Nephron progenitor cell (in vitro differentiated cells): Measurements from ENCODE around the gene FAM234A.

Experiments used
- DNase-seq: peaks from one replicate; pipeline ENCODE4 v3.0.0; 2021
- H3K27ac Mint-ChIP-seq: 2 replicates; pipeline ENCODE4 v1.8.0; 2021; ENCODE audit warnings: mild to moderate bottlenecking, moderate library complexity, mixed read lengths
- H3K27me3 Mint-ChIP-seq: 2 replicates; pipeline ENCODE4 v1.8.0; 2021; ENCODE audit warnings: mild to moderate bottlenecking, low read depth, mixed read lengths; ENCODE audit not compliant: poor library complexity
- H3K36me3 Mint-ChIP-seq: 2 replicates; pipeline ENCODE4 v1.8.0; 2021; ENCODE audit warnings: low read depth, mixed read lengths
- H3K4me1 Mint-ChIP-seq: 2 replicates; pipeline ENCODE4 v1.8.0; 2021; ENCODE audit warnings: mixed read lengths
- H3K4me3 Mint-ChIP-seq: 2 replicates; pipeline ENCODE4 v1.8.0; 2021; ENCODE audit warnings: mild to moderate bottlenecking, moderate library complexity, mixed read lengths
- H3K9me3 Mint-ChIP-seq: 2 replicates; pipeline ENCODE4 v1.8.0; 2021; ENCODE audit warnings: mild to moderate bottlenecking, moderate library complexity, mixed read lengths
- TF ChIP-seq, protein P1 (sequence below): fragments of 200-600 bp; sonication (generic); IDR thresholded peaks from 2 replicates; pipeline ENCODE4 v1.5.0; 2021; ENCODE audit warnings: antibody characterized with exemption

The FAM234A gene

DNA sequence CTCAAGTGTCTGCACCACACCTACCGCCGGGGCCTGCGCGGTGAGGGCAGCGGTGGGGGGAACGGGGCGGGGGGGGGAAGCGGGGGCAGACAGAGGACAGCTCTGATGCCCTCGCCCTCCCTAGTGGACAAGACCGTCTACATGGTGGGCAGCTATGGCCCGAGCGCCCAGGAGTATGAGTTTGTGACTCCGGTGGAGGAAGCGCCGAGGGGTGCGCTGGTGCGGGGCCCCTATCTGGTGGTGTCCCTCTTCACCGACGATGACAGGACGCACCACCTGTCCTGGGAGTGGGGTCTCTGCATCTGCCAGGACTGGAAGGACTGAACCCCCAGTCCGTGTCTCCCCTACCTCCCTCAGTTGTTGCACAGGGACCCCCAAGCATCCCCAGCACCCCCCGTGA, 47.9 kb downstream of the FAM234A start:
- TF ChIP-seq, protein P1, sequence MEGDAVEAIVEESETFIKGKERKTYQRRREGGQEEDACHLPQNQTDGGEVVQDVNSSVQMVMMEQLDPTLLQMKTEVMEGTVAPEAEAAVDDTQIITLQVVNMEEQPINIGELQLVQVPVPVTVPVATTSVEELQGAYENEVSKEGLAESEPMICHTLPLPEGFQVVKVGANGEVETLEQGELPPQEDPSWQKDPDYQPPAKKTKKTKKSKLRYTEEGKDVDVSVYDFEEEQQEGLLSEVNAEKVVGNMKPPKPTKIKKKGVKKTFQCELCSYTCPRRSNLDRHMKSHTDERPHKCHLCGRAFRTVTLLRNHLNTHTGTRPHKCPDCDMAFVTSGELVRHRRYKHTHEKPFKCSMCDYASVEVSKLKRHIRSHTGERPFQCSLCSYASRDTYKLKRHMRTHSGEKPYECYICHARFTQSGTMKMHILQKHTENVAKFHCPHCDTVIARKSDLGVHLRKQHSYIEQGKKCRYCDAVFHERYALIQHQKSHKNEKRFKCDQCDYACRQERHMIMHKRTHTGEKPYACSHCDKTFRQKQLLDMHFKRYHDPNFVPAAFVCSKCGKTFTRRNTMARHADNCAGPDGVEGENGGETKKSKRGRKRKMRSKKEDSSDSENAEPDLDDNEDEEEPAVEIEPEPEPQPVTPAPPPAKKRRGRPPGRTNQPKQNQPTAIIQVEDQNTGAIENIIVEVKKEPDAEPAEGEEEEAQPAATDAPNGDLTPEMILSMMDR, result no peak
- DNase-seq, result no peak
- Mint-ChIP-seq H3K27me3 (peaks cover 44% of the 10 kb centered on the region), H3K27ac (no peak overlapping the region), H3K9me3 (peaks cover 8% of the 10 kb centered on the region), H3K36me3 (peaks cover 17% of the 10 kb centered on the region), H3K4me1 (no peaks in the 10 kb centered on the region), H3K4me3 (no peak overlapping the region)

DNA sequence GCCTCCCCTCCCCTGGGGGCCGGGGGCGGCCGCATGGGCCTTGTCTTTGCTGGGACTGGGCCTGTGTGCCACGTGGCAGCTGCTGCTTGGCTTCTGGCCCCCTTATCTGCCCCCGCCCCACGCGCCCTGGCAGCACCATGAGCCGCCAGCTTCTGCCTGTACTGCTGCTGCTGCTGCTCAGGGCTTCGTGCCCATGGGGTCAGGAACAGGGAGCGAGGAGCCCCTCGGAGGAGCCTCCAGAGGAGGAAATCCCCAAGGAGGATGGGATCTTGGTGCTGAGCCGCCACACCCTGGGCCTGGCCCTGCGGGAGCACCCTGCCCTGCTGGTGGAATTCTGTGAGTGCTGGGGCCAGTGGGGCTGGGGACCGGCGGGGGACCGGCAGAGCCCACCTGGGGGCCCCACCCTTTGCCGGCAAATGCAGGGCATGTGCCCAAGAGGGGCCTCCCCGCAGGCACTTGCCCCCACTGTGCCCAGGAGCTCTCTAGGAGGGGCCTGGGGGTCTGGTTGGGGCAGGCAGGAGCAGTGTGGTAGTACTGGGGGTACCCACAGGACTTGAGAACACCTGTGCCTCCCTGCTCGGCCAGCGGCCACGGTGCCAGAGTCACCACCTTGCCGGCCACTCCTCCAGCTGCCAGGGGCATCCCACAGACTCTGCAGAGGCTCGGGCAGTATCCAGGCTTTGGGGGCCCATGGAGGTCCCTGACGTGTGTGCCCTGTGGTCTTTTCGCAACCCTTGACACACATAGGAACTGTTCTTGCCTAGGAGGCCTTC, 48.6 kb downstream of the FAM234A start, which contains the start of gene PDIA2:
TSS of gene PDIA2 (plus strand) at position 132 of the 773 bp plus-strand sequence. CDS start at position 138, 6 bp downstream.
- Mint-ChIP-seq H3K27me3 (peaks cover 37% of the 10 kb centered on the region), H3K4me1 (no peaks in the 10 kb centered on the region), H3K27ac (no peak within 1 kb of the TSS), H3K4me3 (no peak within 1 kb of the TSS), H3K9me3 (peaks cover 8% of the 10 kb centered on the region), H3K36me3 (peaks cover 23% of the 10 kb centered on the region)
- no peak for DNase-seq
- TF ChIP-seq, protein P1, result no peak

DNA sequence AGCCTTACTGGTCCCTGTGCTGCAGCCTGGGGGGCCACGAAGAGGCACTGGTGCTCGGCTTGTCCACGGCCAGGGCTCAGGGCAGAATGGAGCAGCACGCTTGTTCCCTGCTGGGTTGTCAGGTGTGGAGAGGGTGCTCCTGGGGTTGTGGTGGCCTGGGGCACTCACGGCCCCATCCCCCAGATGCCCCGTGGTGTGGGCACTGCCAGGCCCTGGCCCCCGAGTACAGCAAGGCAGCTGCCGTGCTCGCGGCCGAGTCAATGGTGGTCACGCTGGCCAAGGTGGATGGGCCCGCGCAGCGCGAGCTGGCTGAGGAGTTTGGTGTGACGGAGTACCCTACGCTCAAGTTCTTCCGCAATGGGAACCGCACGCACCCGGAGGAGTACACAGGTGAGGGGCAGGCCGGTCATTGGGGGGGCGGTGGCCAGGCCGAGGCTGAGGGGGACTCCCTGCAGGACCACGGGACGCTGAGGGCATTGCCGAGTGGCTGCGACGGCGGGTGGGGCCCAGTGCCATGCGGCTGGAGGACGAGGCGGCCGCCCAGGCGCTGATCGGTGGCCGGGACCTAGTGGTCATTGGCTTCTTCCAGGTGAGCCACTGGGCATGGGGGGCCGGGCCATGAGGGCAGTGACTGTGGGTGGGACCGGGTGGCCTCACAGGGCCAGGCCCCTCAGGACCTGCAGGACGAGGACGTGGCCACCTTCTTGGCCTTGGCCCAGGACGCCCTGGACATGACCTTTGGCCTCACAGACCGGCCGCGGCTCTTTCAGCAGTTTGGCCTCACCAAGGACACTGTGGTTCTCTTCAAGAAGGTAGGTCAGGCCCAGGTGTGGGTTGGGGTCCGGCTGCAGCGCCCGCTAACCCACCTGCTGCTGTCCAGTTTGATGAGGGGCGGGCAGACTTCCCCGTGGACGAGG, 49.8 kb downstream of the FAM234A start:
- TF ChIP-seq, protein P1, result no peak
- no peak for DNase-seq
- H3K27ac Mint-ChIP-seq, result no peak overlapping the region
- peaks cover 8% of the 10 kb centered on the region for H3K9me3 Mint-ChIP-seq
- H3K4me1 Mint-ChIP-seq, result no peaks in the 10 kb centered on the region
- no peak overlapping the region for H3K4me3 Mint-ChIP-seq
- H3K27me3 Mint-ChIP-seq, result peaks cover 24% of the 10 kb centered on the region
- peaks cover 23% of the 10 kb centered on the region for H3K36me3 Mint-ChIP-seq

DNA sequence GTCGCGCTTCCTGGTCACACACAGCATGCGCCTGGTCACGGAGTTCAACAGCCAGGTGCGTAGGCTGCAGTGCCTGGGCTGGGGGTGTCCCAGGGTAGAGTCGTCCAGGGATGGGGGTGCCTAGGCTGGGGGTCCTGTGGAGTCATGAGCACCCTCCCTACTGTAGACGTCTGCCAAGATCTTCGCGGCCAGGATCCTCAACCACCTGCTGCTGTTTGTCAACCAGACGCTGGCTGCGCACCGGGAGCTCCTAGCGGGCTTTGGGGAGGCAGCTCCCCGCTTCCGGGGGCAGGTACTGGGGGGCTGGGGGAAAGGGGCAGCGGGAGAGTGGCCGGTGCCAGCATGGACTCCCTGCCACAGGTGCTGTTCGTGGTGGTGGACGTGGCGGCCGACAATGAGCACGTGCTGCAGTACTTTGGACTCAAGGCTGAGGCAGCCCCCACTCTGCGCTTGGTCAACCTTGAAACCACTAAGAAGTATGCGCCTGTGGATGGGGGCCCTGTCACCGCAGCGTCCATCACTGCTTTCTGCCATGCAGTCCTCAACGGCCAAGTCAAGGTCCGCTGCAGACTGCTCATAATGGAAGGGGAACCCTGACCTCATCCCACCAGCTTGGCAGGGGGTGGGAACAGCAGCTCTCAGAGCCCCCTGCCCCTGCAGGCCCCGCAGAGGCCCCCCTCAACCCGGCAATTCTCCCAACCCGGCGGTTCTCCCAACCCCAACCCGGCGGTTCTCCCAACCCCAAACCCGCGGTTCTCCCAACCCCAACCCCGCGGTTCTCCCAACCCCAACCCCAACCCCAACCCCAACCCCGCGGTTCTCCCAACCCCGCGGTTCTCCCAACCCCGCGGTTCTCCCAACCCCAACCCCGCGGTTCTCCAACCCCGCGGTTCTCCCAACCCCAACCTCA, 50.8 kb downstream of the FAM234A start:
- peaks cover 23% of the 10 kb centered on the region for H3K36me3 Mint-ChIP-seq
- peaks cover 8% of the 10 kb centered on the region for H3K9me3 Mint-ChIP-seq
- TF ChIP-seq, protein P1, result no peak
- no peaks in the 10 kb centered on the region for H3K4me1 Mint-ChIP-seq
- no peak overlapping the region for H3K27ac Mint-ChIP-seq
- no peak for DNase-seq
- no peak overlapping the region for H3K4me3 Mint-ChIP-seq
- peaks cover 19% of the 10 kb centered on the region for H3K27me3 Mint-ChIP-seq

DNA sequence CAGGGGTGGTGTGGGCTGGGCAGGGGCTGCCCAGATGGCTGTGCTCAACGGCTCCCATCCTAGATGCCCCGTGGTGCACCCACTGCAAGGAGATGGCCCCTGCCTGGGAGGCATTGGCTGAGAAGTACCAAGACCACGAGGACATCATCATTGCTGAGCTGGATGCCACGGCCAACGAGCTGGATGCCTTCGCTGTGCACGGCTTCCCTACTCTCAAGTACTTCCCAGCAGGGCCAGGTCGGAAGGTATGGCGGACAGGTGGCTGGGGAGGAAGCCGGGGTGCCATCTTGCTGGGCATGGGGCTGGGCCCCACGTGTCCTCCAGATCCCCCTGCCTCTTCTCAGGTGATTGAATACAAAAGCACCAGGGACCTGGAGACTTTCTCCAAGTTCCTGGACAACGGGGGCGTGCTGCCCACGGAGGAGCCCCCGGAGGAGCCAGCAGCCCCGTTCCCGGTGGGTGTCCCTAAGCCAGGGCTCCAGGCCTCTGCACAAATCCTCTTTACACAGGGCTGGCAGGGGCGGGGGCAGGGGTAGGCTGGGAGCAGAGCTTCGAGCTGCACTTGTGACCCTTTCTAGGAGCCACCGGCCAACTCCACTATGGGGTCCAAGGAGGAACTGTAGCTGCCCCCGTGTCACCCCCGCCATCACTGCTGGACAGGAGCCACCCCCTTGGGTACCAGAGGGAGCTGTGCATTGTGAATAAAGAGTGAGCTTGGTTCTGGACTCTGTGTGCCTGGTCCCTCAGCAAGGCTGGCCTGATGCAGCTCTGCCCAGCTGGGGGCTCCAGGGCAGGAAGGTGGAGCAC, 52.1 kb downstream of the FAM234A start:
- Mint-ChIP-seq H3K36me3 (peaks cover 23% of the 10 kb centered on the region), H3K4me3 (no peak overlapping the region), H3K27ac (no peak overlapping the region), H3K4me1 (no peaks in the 10 kb centered on the region), H3K9me3 (peaks cover 8% of the 10 kb centered on the region), H3K27me3 (peaks cover 9% of the 10 kb centered on the region)
- TF ChIP-seq, protein P1, result no peak
- DNase-seq, result no peak
